Measurements from ENCODE around the gene ZNF688.

- TF ChIP-seq EZH2 (IDR thresholded peaks at IDR 0.05; ENCODE audit: insufficient read depth, poor library complexity, severe bottlenecking) (no peak), EZH2phosphoT487 (IDR thresholded peaks at IDR 0.05; ENCODE audit: insufficient read depth, low read depth) (no peak)
Measured at GRCh38 chr16:30559690-30560089, 11.8 kb downstream of the ZNF688 start.
